Breast epithelium (tissue), 4 donors: ENCODE data around the gene FAM200A. TPM values are rescaled to one million over a fixed set of nuclear protein-coding genes. Genes with fewer than 3 reads are reported as not detected.

Source experiments
- DNase-seq, 2 donors: peaks; one replicate each; pipeline ENCODE4 v3.0.0-alpha.2; 2019; ENCODE audit warnings: low spot score in 2 of 2
- H3K27ac ChIP-seq, 2 donors: fragments of 200-600 bp; sonication (generic) in 1 of 2; one replicate each; pipeline ENCODE4 v1.5.1; 2016 to 2019; ENCODE audit warnings: mild to moderate bottlenecking in 1 of 2
- H3K27me3 ChIP-seq, 2 donors: fragments of 200-600 bp; sonication (generic) in 1 of 2; one replicate each; pipeline versions ENCODE4 v1.5.1 to v1.6.0; 2017 to 2019; ENCODE audit warnings: control low read depth in 1 of 2, mild to moderate bottlenecking in 1 of 2
- H3K36me3 ChIP-seq: fragments of 200-600 bp; one replicate; pipeline ENCODE4 v1.5.1; 2019
- H3K4me1 ChIP-seq, 2 donors: fragments of 200-600 bp; sonication (generic); one replicate each; pipeline ENCODE4 v1.5.1; 2016 to 2019; ENCODE audit warnings: control low read depth in 1 of 2
- H3K4me3 ChIP-seq, 3 donors: fragments of 200-600 bp; sonication (generic); 1 replicate in 2 of 3; 2 replicates in 1 of 3; pipeline ENCODE4 v1.5.1; 2016 to 2019; ENCODE audit warnings: mild to moderate bottlenecking in 3 of 3, moderate library complexity in 2 of 3
- H3K9me3 ChIP-seq, 2 donors: fragments of 200-600 bp; sonication (generic) in 1 of 2; one replicate each; pipeline ENCODE4 v1.5.1; 2016 to 2019; ENCODE audit warnings: control low read depth in 1 of 2
- CTCF ChIP-seq, 3 donors: fragments of 450-650 bp; IDR thresholded peaks; one replicate each; pipeline ENCODE4 v1.5.1; 2016 to 2017; ENCODE audit warnings: antibody characterized with exemption in 3 of 3, mild to moderate bottlenecking in 3 of 3, moderate library complexity in 3 of 3
- POLR2A ChIP-seq: fragments of 450-650 bp; IDR thresholded peaks from one replicate; pipeline ENCODE4 v1.6.1; 2016; ENCODE audit warnings: antibody characterized with exemption, mild to moderate bottlenecking, moderate library complexity
- POLR2AphosphoS5 ChIP-seq, 3 donors: sonication (generic); formaldehyde crosslinking; IDR thresholded peaks; one replicate each; pipeline ENCODE4 v1.6.1; 2017; ENCODE audit warnings: antibody characterized with exemption in 3 of 3
- intact Hi-C: fragments of 100-400 bp; cut with DNase I; formaldehyde crosslinking; loops from one replicate; pipeline ENCODE4 v1.15.1; 2023; ENCODE audit warnings: low total_unique reads
- total RNA-seq, 3 donors: library from RNA; depleted of rRNA; stranded (reverse); fragments of >200 nt; gene quantifications; one replicate each; pipeline ENCODE4 v1.1.0, GENCODE V29; 2016

Gene FAM200A
- 10 to 100 TPM in 1 of 3 donors, 1 to 10 TPM in 2; 2.6 to 10.2 (median 5.6) TPM for total RNA-seq

GRCh38 chr7:99551767-99552463 lies at the start of gene FAM200A:
FAM200A (minus strand) TSS chr7:99552114; CDS start chr7:99548407, 3,707 bp downstream.
- intact Hi-C loops, result no loop called here
- Histone ChIP-seq H3K4me3 (peak within 1 kb of the TSS; percentile 68 to 96 (median 70)), H3K4me1 (peaks cover 3 to 4% of the 10 kb centered on the region in 2 donors), H3K36me3 (no peaks in the 10 kb centered on the region), H3K27ac (peak within 1 kb of the TSS; percentile 77 to 92), H3K27me3 (no peaks in the 10 kb centered on the region), H3K9me3 (peaks cover 6 to 7% of the 10 kb centered on the region in 2 donors)
- peak; percentile 74 to 78 for DNase-seq
- peak; percentile 87 for TF ChIP-seq POLR2A
- TF ChIP-seq POLR2AphosphoS5 (IDR thresholded peaks at IDR 0.05), result peak; percentile 84 to 94 (median 88)
- no peak for TF ChIP-seq CTCF (IDR thresholded peaks at IDR 0.05)

GRCh38 chr7:99599836-99600235 lies 47.9 kb upstream of the FAM200A start:
- Histone ChIP-seq H3K36me3 (no peaks in the 10 kb centered on the region), H3K27me3 (no peaks in the 10 kb centered on the region), H3K27ac (no peak overlapping the region), H3K4me1 (no peaks in the 10 kb centered on the region), H3K4me3 (no peak overlapping the region), H3K9me3 (no peaks in the 10 kb centered on the region)
- intact Hi-C loops, result no loop called here
- TF ChIP-seq CTCF (IDR thresholded peaks at IDR 0.05) (no peak), POLR2A (no peak), POLR2AphosphoS5 (IDR thresholded peaks at IDR 0.05) (no peak)
- DNase-seq, result no peak

GRCh38 chr7:99597762-99598501 lies 46.0 kb upstream of the FAM200A start, which contains the start of gene TMEM225B:
TMEM225B (plus strand) TSS chr7:99598267; CDS start chr7:99604389, 6,122 bp downstream.
- H3K4me1 ChIP-seq, result no peaks in the 10 kb centered on the region
- intact Hi-C loops, result no loop called here
- DNase-seq, result no peak

GRCh38 chr7:99596408-99596955 lies 44.6 kb upstream of the FAM200A start:
- Histone ChIP-seq H3K27ac (no peak overlapping the region), H3K4me1 (no peaks in the 10 kb centered on the region), H3K27me3 (no peaks in the 10 kb centered on the region), H3K36me3 (no peaks in the 10 kb centered on the region), H3K4me3 (no peak overlapping the region), H3K9me3 (no peaks in the 10 kb centered on the region)
- TF ChIP-seq POLR2A (no peak), POLR2AphosphoS5 (IDR thresholded peaks at IDR 0.05) (no peak), CTCF (IDR thresholded peaks at IDR 0.05) (no peak)
- intact Hi-C loops, result no loop called here
- no peak for DNase-seq

More at GRCh38 chr7:99597762-99598501, 46.0 kb upstream of the FAM200A start, which contains the start of gene TMEM225B:
- Histone ChIP-seq H3K27me3 (no peaks in the 10 kb centered on the region), H3K9me3 (no peaks in the 10 kb centered on the region), H3K27ac (no peak within 1 kb of the TSS), H3K4me3 (no peak within 1 kb of the TSS), H3K36me3 (no peaks in the 10 kb centered on the region)
- TF ChIP-seq POLR2AphosphoS5 (IDR thresholded peaks at IDR 0.05), result no peak
- no peak for TF ChIP-seq CTCF (IDR thresholded peaks at IDR 0.05)
- no peak for TF ChIP-seq POLR2A
